SK-N-SH treated with all-trans-retinoic acid at 6 μM for 48 hours (cell line): ENCODE results near the gene CD48.

Experiments
- ATAC-seq: fragments of 200-7000 bp; cut with Tn5 transposase; 3 replicates; pipeline ENCODE4 v1.9.1; 2020; ENCODE audit warnings: mild to moderate bottlenecking, moderate library complexity
- ARNTL ChIP-seq: fragments of 450-650 bp; formaldehyde crosslinking; IDR thresholded peaks from 2 replicates; pipeline ENCODE4 v1.5.0; 2020; ENCODE audit warnings: low read depth, mild to moderate bottlenecking, moderate library complexity, borderline replicate concordance
- BACH2 ChIP-seq: fragments of 250-450 bp; sonication (Bioruptor Pico); IDR thresholded peaks from 2 replicates; pipeline ENCODE4 v1.9.0; 2021; ENCODE audit warnings: mild to moderate bottlenecking, borderline replicate concordance
- CREB5 ChIP-seq: fragments of 250-450 bp; sonication (Bioruptor Pico); IDR thresholded peaks from 2 replicates; pipeline ENCODE4 v1.5.1; 2020; ENCODE audit warnings: low read depth, mild to moderate bottlenecking, moderate library complexity
- CSDC2 ChIP-seq: fragments of 250-450 bp; sonication (Bioruptor Pico); IDR thresholded peaks from 2 replicates; pipeline ENCODE4 v1.5.0; 2020; ENCODE audit warnings: mild to moderate bottlenecking, moderate library complexity
- CSRNP3 ChIP-seq: fragments of 250-450 bp; sonication (Bioruptor Pico); IDR thresholded peaks from 2 replicates; pipeline ENCODE4 v1.5.1; 2021; ENCODE audit warnings: mild to moderate bottlenecking, moderate library complexity
- ESRRG ChIP-seq: fragments of 250-450 bp; sonication (Bioruptor Pico); IDR thresholded peaks from 2 replicates; pipeline ENCODE4 v1.6.1; 2021; ENCODE audit warnings: mild to moderate bottlenecking
- GLIS3 ChIP-seq: fragments of 250-450 bp; sonication (Bioruptor Pico); IDR thresholded peaks from 2 replicates; pipeline ENCODE4 v1.5.0; 2020; ENCODE audit warnings: mild to moderate bottlenecking, moderate library complexity
- ISL1 ChIP-seq: fragments of 250-450 bp; sonication (Bioruptor Pico); IDR thresholded peaks from 2 replicates; pipeline ENCODE4 v2.1.2; 2022; ENCODE audit warnings: mild to moderate bottlenecking, moderate library complexity
- OSR1 ChIP-seq: fragments of 250-450 bp; sonication (Bioruptor Pico); IDR thresholded peaks from 2 replicates; pipeline ENCODE4 v1.8.0; 2022; ENCODE audit warnings: moderate library complexity, mild to moderate bottlenecking, inconsistent platforms
- PATZ1 ChIP-seq: fragments of 250-450 bp; sonication (Bioruptor Pico); IDR thresholded peaks from 2 replicates; pipeline ENCODE4 v1.8.0; 2020; ENCODE audit warnings: mild to moderate bottlenecking, moderate library complexity, borderline replicate concordance
- POU6F1 ChIP-seq: fragments of 250-450 bp; sonication (Bioruptor Pico); IDR thresholded peaks from 2 replicates; pipeline ENCODE4 v1.8.0; 2021; ENCODE audit warnings: low read depth, mild to moderate bottlenecking, moderate library complexity, borderline replicate concordance
- PPARA ChIP-seq: fragments of 250-450 bp; sonication (Bioruptor Pico); IDR thresholded peaks from 2 replicates; pipeline ENCODE4 v1.5.0; 2020; ENCODE audit warnings: mild to moderate bottlenecking, borderline replicate concordance
- RARB ChIP-seq: fragments of 250-450 bp; sonication (Bioruptor Pico); IDR thresholded peaks from 2 replicates; pipeline ENCODE4 v1.8.0; 2021; ENCODE audit warnings: mild to moderate bottlenecking, moderate library complexity
- SNAI2 ChIP-seq: fragments of 250-450 bp; sonication (Bioruptor Pico); IDR thresholded peaks from 2 replicates; pipeline ENCODE4 v1.5.0; 2020; ENCODE audit warnings: mild to moderate bottlenecking, moderate library complexity
- TCF4 ChIP-seq: fragments of 250-450 bp; sonication (Bioruptor Pico); IDR thresholded peaks from 2 replicates; pipeline ENCODE4 v1.8.0; 2021; ENCODE audit warnings: mild to moderate bottlenecking, moderate library complexity, borderline replicate concordance
- TOX ChIP-seq: fragments of 250-450 bp; sonication (Bioruptor Pico); IDR thresholded peaks from 2 replicates; pipeline ENCODE4 v1.8.0; 2021; ENCODE audit warnings: mild to moderate bottlenecking, moderate library complexity, borderline replicate concordance
- TSHZ2 ChIP-seq: fragments of 250-450 bp; sonication (Bioruptor Pico); IDR thresholded peaks from 2 replicates; pipeline ENCODE4 v1.5.0; 2020; ENCODE audit warnings: mild to moderate bottlenecking, moderate library complexity
- ZC3H10 ChIP-seq: fragments of 250-450 bp; sonication (Bioruptor Pico); IDR thresholded peaks from 2 replicates; pipeline ENCODE4 v1.5.1; 2021; ENCODE audit warnings: mild to moderate bottlenecking, moderate library complexity
- ZFP3 ChIP-seq: fragments of 250-450 bp; sonication (Bioruptor Pico); IDR thresholded peaks from 2 replicates; pipeline ENCODE4 v1.5.0; 2020; ENCODE audit warnings: mild to moderate bottlenecking, moderate library complexity
- ZFP30 ChIP-seq: fragments of 450-650 bp; formaldehyde crosslinking; IDR thresholded peaks from 2 replicates; pipeline ENCODE4 v1.5.0; 2022; ENCODE audit warnings: mild to moderate bottlenecking, moderate library complexity
- ZNF565 ChIP-seq: fragments of 450-650 bp; formaldehyde crosslinking; conservative IDR thresholded peaks from 2 replicates; pipeline ENCODE4 v1.5.0; 2020; ENCODE audit warnings: low read depth, mild to moderate bottlenecking, moderate library complexity
- ZNF70 ChIP-seq: fragments of 450-650 bp; formaldehyde crosslinking; IDR thresholded peaks from 2 replicates; pipeline ENCODE4 v1.5.0; 2020; ENCODE audit warnings: mild to moderate bottlenecking, moderate library complexity
- ZNF8 ChIP-seq: fragments of 450-650 bp; formaldehyde crosslinking; IDR thresholded peaks from 2 replicates; pipeline ENCODE4 v1.5.0; 2020; ENCODE audit warnings: mild to moderate bottlenecking, moderate library complexity

Gene CD48

GRCh38 chr1:160638540-160638857 lies 73.1 kb downstream of the CD48 start:
- TF ChIP-seq ZNF8: no peak
- TF ChIP-seq CSRNP3: no peak
- TF ChIP-seq CSDC2 (CRISPR knock-in tag): no peak
- no peak for TF ChIP-seq TOX (CRISPR knock-in tag)
- TF ChIP-seq PATZ1 (CRISPR knock-in tag): no peak
- TF ChIP-seq ESRRG (CRISPR knock-in tag): no peak
- TF ChIP-seq TCF4 (CRISPR knock-in tag): no peak
- no peak for TF ChIP-seq ZFP30 (CRISPR knock-in tag)
- TF ChIP-seq POU6F1: no peak
- TF ChIP-seq ISL1 (CRISPR knock-in tag): no peak
- no peak for TF ChIP-seq TSHZ2
- no peak for TF ChIP-seq ZNF70 (CRISPR knock-in tag)
- TF ChIP-seq RARB (CRISPR knock-in tag): no peak
- TF ChIP-seq CREB5: no peak
- TF ChIP-seq ZNF565 (CRISPR knock-in tag): no peak
- TF ChIP-seq ARNTL (CRISPR knock-in tag): no peak
- no peak for TF ChIP-seq ZFP3
- no peak for TF ChIP-seq BACH2
- TF ChIP-seq OSR1 (CRISPR knock-in tag): no peak

GRCh38 chr1:160637821-160638539 lies 73.6 kb downstream of the CD48 start:
- ATAC-seq: no peak

More at GRCh38 chr1:160638540-160638857, 73.1 kb downstream of the CD48 start:
- ATAC-seq: no peak

More at GRCh38 chr1:160637821-160638539, 73.6 kb downstream of the CD48 start:
- no peak for TF ChIP-seq PPARA (CRISPR knock-in tag)
- TF ChIP-seq TOX (CRISPR knock-in tag): no peak
- no peak for TF ChIP-seq CREB5
- no peak for TF ChIP-seq GLIS3
- no peak for TF ChIP-seq TCF4 (CRISPR knock-in tag)
- TF ChIP-seq ZNF8: no peak
- no peak for TF ChIP-seq ZC3H10 (CRISPR knock-in tag)
- TF ChIP-seq POU6F1: no peak
- no peak for TF ChIP-seq ZFP3
- TF ChIP-seq ARNTL (CRISPR knock-in tag): no peak
- TF ChIP-seq ISL1 (CRISPR knock-in tag): no peak
- TF ChIP-seq ZFP30 (CRISPR knock-in tag): no peak
- TF ChIP-seq CSRNP3: no peak
- TF ChIP-seq ESRRG (CRISPR knock-in tag): no peak
- TF ChIP-seq SNAI2: no peak
- TF ChIP-seq OSR1 (CRISPR knock-in tag): no peak
- TF ChIP-seq PATZ1 (CRISPR knock-in tag): no peak
- TF ChIP-seq BACH2: no peak
- no peak for TF ChIP-seq RARB (CRISPR knock-in tag)
